MM.1S (cell line): ENCODE measurements around the gene SLIT1.

Experiments
- DNase-seq: peaks from one replicate; pipeline ENCODE4 v3.0.0-alpha.2; 2015
- H2AFZ ChIP-seq: fragments of 300-600 bp; sonication (generic); 2 replicates; pipeline ENCODE4 v1.6.0; 2016; ENCODE audit warnings: antibody characterized with exemption, low read length
- H3F3A ChIP-seq: fragments of 300-600 bp; sonication (generic); 2 replicates; pipeline ENCODE4 v1.6.1; 2016; ENCODE audit warnings: mild to moderate bottlenecking, antibody characterized with exemption, low read length, moderate library complexity, mixed read lengths; ENCODE audit not compliant: insufficient read depth
- H3K27ac ChIP-seq: fragments of 300-600 bp; sonication (generic); 2 replicates; pipeline ENCODE4 v1.5.1; 2016; ENCODE audit warnings: mild to moderate bottlenecking, low read length
- H3K27me3 ChIP-seq: fragments of 300-600 bp; sonication (generic); replicated peaks from 2 replicates; pipeline ENCODE4 v1.6.0; 2016; ENCODE audit warnings: low read length; ENCODE audit not compliant: insufficient read depth
- H3K36me3 ChIP-seq: fragments of 300-600 bp; sonication (generic); replicated peaks from 2 replicates; pipeline ENCODE4 v1.6.1; 2016; ENCODE audit warnings: mild to moderate bottlenecking, low read length, mixed read lengths; ENCODE audit not compliant: insufficient read depth
- H3K4me1 ChIP-seq: fragments of 300-600 bp; sonication (generic); 2 replicates; pipeline ENCODE4 v1.6.1; 2016; ENCODE audit warnings: low read length, mixed read lengths
- H3K4me2 ChIP-seq: fragments of 300-600 bp; sonication (generic); 2 replicates; pipeline ENCODE4 v1.6.0; 2016; ENCODE audit warnings: low read depth, low read length
- H3K4me3 ChIP-seq: fragments of 300-600 bp; sonication (generic); 2 replicates; pipeline ENCODE4 v1.5.1; 2016; ENCODE audit warnings: low read length, mixed read lengths
- H3K79me2 ChIP-seq: fragments of 300-600 bp; sonication (generic); 2 replicates; pipeline ENCODE4 v1.6.1; 2016; ENCODE audit warnings: mixed run types, low read length, mixed read lengths
- H3K9ac ChIP-seq: fragments of 300-600 bp; sonication (generic); 2 replicates; pipeline ENCODE4 v1.6.1; 2016; ENCODE audit warnings: low read length, mixed read lengths
- H3K9me2 ChIP-seq: fragments of 300-600 bp; sonication (generic); replicated peaks from 2 replicates; pipeline ENCODE4 v1.6.1; 2016; ENCODE audit warnings: mild to moderate bottlenecking, low read length, mixed read lengths; ENCODE audit not compliant: insufficient read depth
- H3K9me3 ChIP-seq: fragments of 300-600 bp; sonication (generic); replicated peaks from 2 replicates; pipeline ENCODE4 v1.6.1; 2016; ENCODE audit warnings: mild to moderate bottlenecking, low read length, mixed read lengths; ENCODE audit not compliant: insufficient read depth
- H4K20me1 ChIP-seq: fragments of 300-600 bp; sonication (generic); 2 replicates; pipeline ENCODE4 v1.6.1; 2016; ENCODE audit warnings: mild to moderate bottlenecking, low read length, moderate library complexity, mixed read lengths; ENCODE audit not compliant: insufficient read depth
- CTCF ChIP-seq: fragments of 300-600 bp; sonication (generic); IDR thresholded peaks from 2 replicates; pipeline ENCODE4 v1.5.1; 2016; ENCODE audit warnings: antibody characterized with exemption, low read length, mixed read lengths
- EZH2 ChIP-seq: fragments of 300-600 bp; sonication (generic); optimal IDR thresholded peaks from 2 replicates; pipeline ENCODE3; 2017; ENCODE audit warnings: low read depth, mild to moderate bottlenecking, antibody characterized with exemption, low read length, mixed read lengths
- EZH2phosphoT487 ChIP-seq: fragments of 300-600 bp; sonication (generic); IDR thresholded peaks from 2 replicates; pipeline ENCODE4 v1.6.1; 2018; ENCODE audit warnings: antibody characterized with exemption, low read length

Gene SLIT1

GRCh38 chr10:97139651-97140048, 46.1 kb downstream of the SLIT1 start:
- Histone ChIP-seq H3K27me3 (no peaks in the 10 kb centered on the region), H3K9ac (no peak overlapping the region), H3F3A (no peaks in the 10 kb centered on the region), H4K20me1 (no peaks in the 10 kb centered on the region), H3K4me3 (no peak overlapping the region), H3K36me3 (no peaks in the 10 kb centered on the region), H3K9me3 (no peaks in the 10 kb centered on the region), H3K4me1 (no peaks in the 10 kb centered on the region), H3K79me2 (no peaks in the 10 kb centered on the region), H3K27ac (no peak overlapping the region), H3K9me2 (no peaks in the 10 kb centered on the region), H3K4me2 (no peak overlapping the region), H2AFZ (no peak overlapping the region)
- TF ChIP-seq CTCF, result no peak
- no peak for TF ChIP-seq EZH2
- TF ChIP-seq EZH2phosphoT487, result no peak
- DNase-seq, result no peak

DNA sequence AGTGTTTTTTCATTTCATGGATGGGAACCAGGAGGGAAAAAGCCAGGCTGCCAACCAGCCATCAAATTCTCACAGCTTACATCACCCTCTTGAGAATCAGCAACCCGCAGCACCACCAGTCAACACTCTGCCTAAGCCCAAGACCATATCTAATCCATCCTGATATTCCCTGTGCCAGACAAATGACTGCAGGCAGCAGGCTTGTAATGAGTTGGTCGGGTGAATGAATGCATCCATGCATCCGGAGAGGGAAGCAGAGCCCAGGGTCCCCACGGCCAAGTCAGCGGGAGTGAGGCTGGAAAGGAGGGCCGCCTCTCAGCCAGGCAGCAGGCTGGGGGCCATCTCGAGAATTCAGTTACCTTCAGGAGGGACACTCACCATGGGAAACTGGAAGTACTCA, 46.9 kb downstream of the SLIT1 start:
- Histone ChIP-seq H3K79me2 (no peaks in the 10 kb centered on the region), H3K4me3 (no peak overlapping the region), H3F3A (no peaks in the 10 kb centered on the region), H3K9me2 (no peaks in the 10 kb centered on the region), H3K27me3 (no peaks in the 10 kb centered on the region), H3K36me3 (no peaks in the 10 kb centered on the region), H3K27ac (no peak overlapping the region), H3K9ac (no peak overlapping the region), H3K9me3 (no peaks in the 10 kb centered on the region), H4K20me1 (no peaks in the 10 kb centered on the region), H2AFZ (no peak overlapping the region), H3K4me2 (no peak overlapping the region), H3K4me1 (no peaks in the 10 kb centered on the region)
- no peak for DNase-seq
- TF ChIP-seq EZH2 (no peak), CTCF (no peak), EZH2phosphoT487 (no peak)

DNA sequence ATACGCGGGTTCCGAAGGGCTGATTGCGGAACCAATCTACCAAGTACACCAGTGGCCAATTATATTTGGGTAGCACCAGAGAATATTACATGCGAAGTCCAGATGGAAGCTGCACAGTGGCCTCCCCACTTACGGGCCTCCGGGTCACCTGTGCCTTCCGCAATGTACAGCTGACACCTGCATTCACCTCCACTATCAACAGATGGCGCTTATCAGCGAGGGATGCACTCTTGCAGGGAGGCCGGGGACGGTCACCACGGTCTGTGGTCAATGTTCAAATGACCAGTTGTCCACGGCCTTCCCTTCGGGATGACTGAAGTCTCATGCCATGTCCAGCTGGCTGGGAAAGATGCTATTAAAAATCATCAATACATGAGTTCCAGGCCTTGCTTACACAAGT, 47.6 kb downstream of the SLIT1 start:
- no peaks in the 10 kb centered on the region for H3K4me1 ChIP-seq
- no peak overlapping the region for H3K4me2 ChIP-seq
- DNase-seq, result no peak
- no peak overlapping the region for H3K27ac ChIP-seq
- no peaks in the 10 kb centered on the region for H3F3A ChIP-seq
- H3K9me2 ChIP-seq, result no peaks in the 10 kb centered on the region
- no peak overlapping the region for H3K9ac ChIP-seq
- no peaks in the 10 kb centered on the region for H4K20me1 ChIP-seq
- no peaks in the 10 kb centered on the region for H3K27me3 ChIP-seq
- no peak overlapping the region for H2AFZ ChIP-seq
- no peaks in the 10 kb centered on the region for H3K9me3 ChIP-seq
- no peak for TF ChIP-seq EZH2phosphoT487
- peak; percentile 45 for TF ChIP-seq CTCF
- TF ChIP-seq EZH2, result no peak
- H3K79me2 ChIP-seq, result no peaks in the 10 kb centered on the region
- H3K36me3 ChIP-seq, result no peaks in the 10 kb centered on the region
- H3K4me3 ChIP-seq, result no peak overlapping the region

DNA sequence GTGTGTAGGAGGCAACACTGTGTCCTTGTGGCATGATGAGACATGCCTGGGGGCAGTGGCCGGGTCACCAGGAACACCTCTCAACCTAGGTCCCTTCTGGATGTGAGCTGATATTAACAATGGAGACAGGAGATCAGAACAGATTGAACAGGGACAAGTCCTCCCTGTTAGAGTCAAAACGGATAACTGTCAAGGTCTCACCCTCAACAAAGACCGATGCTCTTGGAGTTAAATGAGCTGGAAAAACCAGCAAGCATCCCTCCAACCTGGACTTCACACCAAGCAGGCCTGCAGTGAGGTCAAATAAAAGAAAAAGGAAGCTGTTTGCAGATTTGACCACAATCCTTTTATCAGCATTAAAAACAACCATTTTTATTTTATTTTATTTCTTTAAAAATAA, 49.0 kb downstream of the SLIT1 start:
- H3K4me2 ChIP-seq, result no peak overlapping the region
- H3K4me1 ChIP-seq, result no peaks in the 10 kb centered on the region
- TF ChIP-seq CTCF, result no peak
- H3K9ac ChIP-seq, result no peak overlapping the region
- H3K27me3 ChIP-seq, result no peaks in the 10 kb centered on the region
- H3F3A ChIP-seq, result no peaks in the 10 kb centered on the region
- H3K79me2 ChIP-seq, result no peaks in the 10 kb centered on the region
- H3K36me3 ChIP-seq, result no peaks in the 10 kb centered on the region
- no peaks in the 10 kb centered on the region for H3K9me2 ChIP-seq
- H4K20me1 ChIP-seq, result no peaks in the 10 kb centered on the region
- no peak overlapping the region for H2AFZ ChIP-seq
- H3K4me3 ChIP-seq, result no peak overlapping the region
- no peak overlapping the region for H3K27ac ChIP-seq
- DNase-seq, result no peak
- H3K9me3 ChIP-seq, result no peaks in the 10 kb centered on the region
